ENCODE measurements around the gene FAM193A. TPM values are rescaled to one million over a fixed set of nuclear protein-coding genes. Genes with fewer than 3 reads are reported as not detected.

FAM193A gene
- 7.8 to 9.2 TPM (median 8.7 TPM) in 5 replicates for total RNA-seq (2022; extraction: Qiagen RNA extraction; ENCODE audit: low read depth)

GRCh38 chr4:2536193-2537010 lies at the start of gene FAM193A:
TSS of gene FAM193A (plus strand) at chr4:2536647. CDS start at chr4:2536916, 269 bp downstream.

GRCh38 chr4:2755821-2756690 lies 219.6 kb downstream of the FAM193A start, which contains the start of gene TNIP2:
TSS of gene TNIP2 (minus strand) at chr4:2756336. CDS start at chr4:2756289, 47 bp downstream.

Other genes with a start within 250 kb of the FAM193A start
- 1.7 to 2.5 TPM (median 2.2 TPM) in 5 replicates for gene ZFYVE28, start 118.0 kb upstream of the FAM193A start, total RNA-seq (2022; extraction: Qiagen RNA extraction; ENCODE audit: low read depth)
- 0.07 to 0.22 TPM (median 0.15 TPM) in 4 of 5 replicates, not detected in the other for gene CFAP99, start 117.7 kb upstream of the FAM193A start, total RNA-seq (2022; extraction: Qiagen RNA extraction; ENCODE audit: low read depth)
- gene RNF4, start 67.5 kb upstream of the FAM193A start, total RNA-seq (2022; extraction: Qiagen RNA extraction; ENCODE audit: low read depth) = 61.9 to 92.1 TPM (median 64.1 TPM) in 5 replicates
- 31.0 to 42.8 TPM (median 42.0 TPM) in 5 replicates for gene TNIP2, start 219.7 kb downstream of the FAM193A start, total RNA-seq (2022; extraction: Qiagen RNA extraction; ENCODE audit: low read depth)